Transverse colon (tissue), 1 donor: ENCODE results near the gene SYT11.

ENCODE experiments used
- EP300 ChIP-seq: sonication (generic); formaldehyde crosslinking; IDR thresholded peaks from one replicate; pipeline ENCODE4 v1.6.1; 2017; ENCODE audit warnings: antibody characterized with exemption, low read depth
- POLR2A ChIP-seq: fragments of 450-650 bp; IDR thresholded peaks from one replicate; pipeline ENCODE4 v1.6.1; 2016; ENCODE audit warnings: antibody characterized with exemption, mild to moderate bottlenecking, moderate library complexity

GRCh38 chr1:155911156-155912055, 52.0 kb downstream of the SYT11 start, which contains the start of gene RIT1:
- TF ChIP-seq EP300 (no peak), POLR2A (peak; percentile 67)
